Measurements from ENCODE around the gene AMH. TPM values are rescaled to one million over a fixed set of nuclear protein-coding genes. Genes with fewer than 3 reads are reported as not detected.

Gene AMH
- total RNA-seq, 2 donors from 2014 or later: 0.46 to 160 TPM

DNA sequence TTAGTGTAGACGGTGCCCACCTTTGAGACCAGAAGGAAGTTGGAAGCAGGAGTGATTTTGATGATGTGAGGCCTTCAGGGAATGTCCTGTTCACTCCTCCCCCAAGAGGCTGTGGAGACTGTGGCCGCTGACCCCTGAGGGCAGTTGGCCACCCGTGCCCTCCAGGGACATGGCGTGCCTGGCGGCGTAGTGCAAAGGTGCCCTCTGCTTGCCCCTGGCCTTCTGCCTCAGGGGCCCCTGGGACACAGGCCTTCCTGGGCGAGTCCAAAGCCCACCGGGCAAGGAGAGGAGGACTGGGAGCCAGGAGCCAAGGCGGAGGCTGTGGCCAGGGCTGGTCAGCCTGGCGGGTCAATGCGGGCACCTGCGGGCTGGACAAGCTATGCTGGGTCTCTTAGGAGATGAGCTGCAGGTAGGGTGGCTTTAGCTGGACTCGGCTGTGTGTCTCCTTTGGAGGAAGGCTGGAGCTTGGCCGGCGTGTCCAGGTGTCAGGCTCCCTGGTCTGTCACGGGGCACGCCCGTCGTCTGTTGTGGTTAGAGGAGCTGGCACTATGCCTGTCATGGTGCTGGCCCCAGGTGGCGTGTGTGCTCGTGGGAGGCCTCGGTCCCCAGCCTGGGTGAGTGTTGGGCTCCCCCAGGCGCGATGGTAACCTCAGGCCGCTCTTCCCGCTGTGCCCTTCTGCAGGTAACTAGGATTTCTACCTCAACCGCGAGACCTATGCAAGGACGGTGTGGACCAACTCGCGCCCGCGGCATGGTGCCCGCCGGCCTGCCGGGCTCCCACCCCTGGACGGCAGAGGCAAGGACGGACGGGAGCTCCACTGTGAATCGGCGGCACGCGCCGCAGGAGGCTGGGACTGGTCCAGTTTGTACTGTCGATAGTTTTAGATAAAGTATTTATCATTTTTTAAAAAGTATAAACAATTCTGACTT lies 19.8 kb upstream of the AMH start:
- Histone ChIP-seq H3K4me3 (no peak overlapping the region), H3K9me3 (no peaks in the 10 kb centered on the region), H3K36me3 (peaks cover 6 to 17% of the 10 kb centered on the region in 2 donors), H3K27ac (no peak overlapping the region), H3K27me3 (replicated peaks; ENCODE audit: insufficient read depth) (no peaks in the 10 kb centered on the region), H3K4me1 (replicated peaks) (no peaks in the 10 kb centered on the region)
- DNase-seq (ENCODE audit: low spot score): no peak
- WGBS: 91% methylated on average over 37 of the region's 45 CpGs
- intact Hi-C loops (cut with DNase I): loop anchor here (10.0 kb wide), 1 partner anchor 95 kb away; the partner anchor contains the start of genes LSM7 and SPPL2B
- no peak for TF ChIP-seq POLR2A (IDR thresholded peaks at IDR 0.05)
- TF ChIP-seq CTCF (IDR thresholded peaks at IDR 0.05): no peak
- TF ChIP-seq POLR2AphosphoS5 (IDR thresholded peaks at IDR 0.05): no peak

DNA sequence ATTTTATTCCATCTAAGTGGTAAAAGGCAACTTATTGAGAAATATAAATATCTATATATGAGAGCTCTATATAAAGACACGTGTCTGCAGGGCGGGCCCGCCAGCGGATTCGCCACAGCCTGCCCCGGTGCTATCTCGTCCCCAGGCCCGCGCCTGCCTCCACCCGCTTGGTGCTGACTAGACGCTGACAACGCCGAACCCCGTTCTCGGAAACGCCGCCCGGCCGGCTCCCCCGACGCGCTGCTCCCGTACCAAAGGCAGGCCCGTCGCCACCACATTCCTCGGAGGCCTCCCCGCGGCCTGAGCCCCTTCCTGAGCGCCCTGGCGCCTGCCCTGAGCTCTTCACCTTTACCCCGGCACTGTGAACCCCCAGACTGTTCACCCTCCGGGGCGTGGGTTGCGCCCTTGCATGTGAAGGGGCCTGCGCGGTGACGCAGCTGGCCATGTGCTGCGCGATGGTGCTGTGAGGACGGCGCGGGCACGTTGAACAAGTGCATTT lies 19.0 kb upstream of the AMH start:
- Histone ChIP-seq H3K36me3 (peaks cover 6 to 17% of the 10 kb centered on the region in 2 donors), H3K27ac (no peak overlapping the region), H3K9me3 (no peaks in the 10 kb centered on the region), H3K4me1 (replicated peaks) (peaks cover under 1% of the 10 kb centered on the region), H3K4me3 (no peak overlapping the region), H3K27me3 (replicated peaks; ENCODE audit: insufficient read depth) (no peaks in the 10 kb centered on the region)
- WGBS: 89% methylated on average over 43 of the region's 43 CpGs
- TF ChIP-seq POLR2A (IDR thresholded peaks at IDR 0.05): no peak
- no peak for TF ChIP-seq POLR2AphosphoS5 (IDR thresholded peaks at IDR 0.05)
- TF ChIP-seq CTCF (IDR thresholded peaks at IDR 0.05): no peak
- DNase-seq (ENCODE audit: low spot score): no peak
- intact Hi-C loops (cut with DNase I): loop anchor here (10.0 kb wide), 1 partner anchor 95 kb away; the partner anchor contains the start of genes LSM7 and SPPL2B

GRCh38 chr19:2230807-2231533 lies 18.2 kb upstream of the AMH start:
- Histone ChIP-seq H3K9me3 (no peaks in the 10 kb centered on the region), H3K27me3 (replicated peaks; ENCODE audit: insufficient read depth) (no peaks in the 10 kb centered on the region), H3K36me3 (peaks cover 6 to 11% of the 10 kb centered on the region in 2 donors), H3K4me3 (no peak overlapping the region), H3K4me1 (replicated peaks) (peaks cover 4% of the 10 kb centered on the region), H3K27ac (no peak overlapping the region)
- WGBS: 88% methylated on average over 11 of the region's 12 CpGs
- DNase-seq (ENCODE audit: low spot score): no peak
- TF ChIP-seq POLR2AphosphoS5 (IDR thresholded peaks at IDR 0.05) (no peak), POLR2A (IDR thresholded peaks at IDR 0.05) (no peak), CTCF (IDR thresholded peaks at IDR 0.05) (no peak)
- intact Hi-C loops (cut with DNase I): loop anchor here (10.0 kb wide), 1 partner anchor 94 kb away; the partner anchor contains the start of genes LSM7 and SPPL2B

DNA sequence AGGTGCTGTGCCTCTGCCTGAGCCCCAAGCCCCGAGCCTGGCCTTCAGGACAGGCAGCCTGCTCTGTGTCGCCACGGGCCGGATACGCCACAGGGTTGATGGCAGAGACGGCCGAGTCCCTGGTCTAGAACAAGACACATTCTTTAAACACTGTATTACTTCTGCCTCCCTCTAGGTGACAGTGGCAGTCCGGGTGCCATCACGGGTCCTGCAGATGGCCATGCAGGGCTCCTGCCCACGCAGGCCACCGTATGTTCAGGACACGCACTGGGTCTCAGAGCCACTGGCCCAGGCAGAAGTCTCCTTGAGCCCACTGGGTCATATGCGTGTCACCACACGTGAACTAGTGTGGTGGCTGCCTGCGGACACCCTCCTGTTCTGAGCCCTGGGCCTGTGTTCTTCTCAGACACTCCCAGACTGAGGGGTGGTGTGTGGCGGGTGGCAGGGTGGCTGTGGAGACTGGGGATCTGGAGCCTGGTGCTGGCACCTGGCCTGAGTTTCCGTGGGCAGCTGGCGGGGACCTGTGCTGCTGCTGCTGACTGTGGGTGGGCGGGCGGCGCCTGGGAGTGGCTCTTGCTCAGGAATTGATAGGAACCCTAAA lies 17.4 kb upstream of the AMH start:
- intact Hi-C loops (cut with DNase I): loop anchor here (10.0 kb wide), 1 partner anchor 93 kb away; the partner anchor contains the start of genes LSM7 and SPPL2B
- WGBS: 77% methylated on average over 21 of the region's 21 CpGs
- H3K36me3 ChIP-seq: peaks cover 0 to 3% of the 10 kb centered on the region in 2 donors
- DNase-seq (ENCODE audit: low spot score): no peak
- no peaks in the 10 kb centered on the region for H3K9me3 ChIP-seq
- H3K27ac ChIP-seq: no peak overlapping the region
- H3K27me3 ChIP-seq (replicated peaks; ENCODE audit: insufficient read depth): no peaks in the 10 kb centered on the region
- no peak overlapping the region for H3K4me3 ChIP-seq
- H3K4me1 ChIP-seq (replicated peaks): peaks cover 4% of the 10 kb centered on the region
- TF ChIP-seq POLR2AphosphoS5 (IDR thresholded peaks at IDR 0.05) (no peak), POLR2A (IDR thresholded peaks at IDR 0.05) (no peak), CTCF (IDR thresholded peaks at IDR 0.05) (no peak)
